Keratinocyte (primary cell): ENCODE results near the gene ZNF285.

Experiments
- EZH2 ChIP-seq: IDR thresholded peaks from one replicate; pipeline ENCODE4 v1.6.1; 2012; ENCODE audit warnings: inconsistent platforms, mild to moderate bottlenecking, low read length, moderate library complexity
- TF ChIP-seq, protein P1 (sequence below), 3 experiments: IDR thresholded peaks in 1 of 3; conservative IDR thresholded peaks in 1 of 3; optimal IDR thresholded peaks in 1 of 3; 2 replicates in 2 of 3; 3 replicates in 1 of 3; pipeline versions ENCODE3 to v1.5.1; 2011; ENCODE audit warnings: low read length in 3 of 3, mild to moderate bottlenecking in 3 of 3, moderate library complexity in 2 of 3, control low read depth in 1 of 3, inconsistent platforms in 1 of 3; ENCODE audit not compliant: insufficient read depth in 2 of 3; ENCODE audit errors: extremely low read depth in 1 of 3

DNA sequence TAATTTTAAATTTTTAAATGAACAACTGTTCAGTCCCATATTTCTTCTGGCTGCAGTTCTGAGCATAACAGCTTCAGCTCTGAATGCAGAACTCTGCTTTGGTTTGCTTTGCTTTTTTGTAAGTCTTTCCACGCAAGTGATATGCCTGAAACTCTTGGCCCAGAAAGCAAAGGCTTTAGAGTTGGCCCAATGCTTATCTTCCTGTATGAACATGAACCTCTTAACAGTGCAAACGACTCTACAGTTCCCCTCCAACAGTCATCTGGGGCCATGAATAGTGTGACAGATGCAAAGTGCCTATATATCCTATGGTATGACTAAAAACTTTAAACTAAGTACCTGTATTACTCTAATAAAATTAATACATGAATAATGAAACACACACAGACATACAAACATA lies 59.6 kb downstream of the ZNF285 start:
- TF ChIP-seq, protein P1, sequence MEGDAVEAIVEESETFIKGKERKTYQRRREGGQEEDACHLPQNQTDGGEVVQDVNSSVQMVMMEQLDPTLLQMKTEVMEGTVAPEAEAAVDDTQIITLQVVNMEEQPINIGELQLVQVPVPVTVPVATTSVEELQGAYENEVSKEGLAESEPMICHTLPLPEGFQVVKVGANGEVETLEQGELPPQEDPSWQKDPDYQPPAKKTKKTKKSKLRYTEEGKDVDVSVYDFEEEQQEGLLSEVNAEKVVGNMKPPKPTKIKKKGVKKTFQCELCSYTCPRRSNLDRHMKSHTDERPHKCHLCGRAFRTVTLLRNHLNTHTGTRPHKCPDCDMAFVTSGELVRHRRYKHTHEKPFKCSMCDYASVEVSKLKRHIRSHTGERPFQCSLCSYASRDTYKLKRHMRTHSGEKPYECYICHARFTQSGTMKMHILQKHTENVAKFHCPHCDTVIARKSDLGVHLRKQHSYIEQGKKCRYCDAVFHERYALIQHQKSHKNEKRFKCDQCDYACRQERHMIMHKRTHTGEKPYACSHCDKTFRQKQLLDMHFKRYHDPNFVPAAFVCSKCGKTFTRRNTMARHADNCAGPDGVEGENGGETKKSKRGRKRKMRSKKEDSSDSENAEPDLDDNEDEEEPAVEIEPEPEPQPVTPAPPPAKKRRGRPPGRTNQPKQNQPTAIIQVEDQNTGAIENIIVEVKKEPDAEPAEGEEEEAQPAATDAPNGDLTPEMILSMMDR (optimal IDR thresholded peaks at IDR 0.05 in 1 of 3, IDR thresholded peaks at IDR 0.05 in 1 of 3, conservative IDR thresholded peaks at IDR 0.05 in 1 of 3; ENCODE audit: extremely low read depth in 1 of 3, insufficient read depth in 2 of 3, low read length in 3 of 3), result no peak
- TF ChIP-seq EZH2, result no peak
